HG02852 (cell line): ENCODE measurements around the gene ATG5.

ENCODE experiments used
- ATAC-seq: cut with Tn5 transposase; IDR thresholded peaks from one replicate; pipeline ENCODE4 v1.9.1; 2021; ENCODE audit warnings: mild to moderate bottlenecking, moderate library complexity; ENCODE audit not compliant: unreplicated experiment

ATG5 gene

DNA sequence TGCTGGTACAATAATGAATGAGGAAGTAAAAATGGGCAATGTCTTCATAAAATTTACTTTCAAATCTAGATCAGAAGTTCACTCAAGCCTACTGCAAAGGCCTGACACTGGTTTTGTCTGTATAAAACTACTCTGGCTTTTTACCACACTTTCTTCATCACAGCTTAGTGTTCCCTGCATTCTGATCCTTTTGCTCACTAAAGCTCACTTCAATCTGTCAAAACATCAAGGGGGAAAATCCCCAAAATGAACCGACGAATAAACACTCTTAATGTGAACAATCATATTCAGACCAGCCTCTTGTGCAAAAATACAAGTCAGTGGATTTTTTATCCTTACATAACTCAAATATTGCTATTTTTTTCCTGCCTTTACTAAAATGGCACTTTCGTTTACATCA, 140.9 kb downstream of the ATG5 start:
- ATAC-seq: no peak

DNA sequence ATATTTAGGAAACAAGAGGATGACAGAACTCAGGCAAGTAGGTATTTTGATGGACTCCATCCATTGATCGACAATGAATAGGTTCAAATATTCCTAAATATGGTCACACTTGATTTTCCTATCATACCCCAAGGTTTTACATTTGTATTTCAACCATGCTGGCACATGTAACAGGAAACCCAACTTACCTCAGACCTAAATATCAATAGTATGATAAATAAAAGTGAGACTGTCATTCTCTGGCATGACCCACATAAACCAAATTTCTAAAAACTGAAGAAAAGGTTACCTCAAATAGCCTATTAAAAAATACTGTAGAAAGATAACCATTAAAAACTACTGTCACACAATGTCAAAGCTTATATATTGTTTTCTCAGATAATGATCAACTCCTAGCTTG, 142.1 kb downstream of the ATG5 start:
- no peak for ATAC-seq

DNA sequence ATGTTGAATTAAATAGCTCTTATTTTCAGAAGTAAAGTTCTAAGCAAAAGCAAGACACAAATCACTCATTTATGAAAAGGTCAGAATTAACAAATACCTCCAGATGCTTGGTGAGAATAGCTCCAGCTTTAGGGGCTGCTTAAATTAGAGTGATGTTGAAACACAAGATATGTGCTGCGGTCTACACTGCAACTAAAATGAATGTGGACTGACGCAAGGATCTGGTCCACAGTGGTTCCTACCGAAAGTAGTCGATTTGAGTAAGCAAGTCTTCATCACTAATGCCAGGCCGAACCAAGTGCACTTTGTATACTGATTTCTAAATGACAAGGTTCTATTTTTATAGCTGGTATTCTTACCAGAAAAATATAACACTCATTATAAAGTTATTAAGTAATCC, 143.1 kb downstream of the ATG5 start:
- peak; percentile 81 for ATAC-seq

DNA sequence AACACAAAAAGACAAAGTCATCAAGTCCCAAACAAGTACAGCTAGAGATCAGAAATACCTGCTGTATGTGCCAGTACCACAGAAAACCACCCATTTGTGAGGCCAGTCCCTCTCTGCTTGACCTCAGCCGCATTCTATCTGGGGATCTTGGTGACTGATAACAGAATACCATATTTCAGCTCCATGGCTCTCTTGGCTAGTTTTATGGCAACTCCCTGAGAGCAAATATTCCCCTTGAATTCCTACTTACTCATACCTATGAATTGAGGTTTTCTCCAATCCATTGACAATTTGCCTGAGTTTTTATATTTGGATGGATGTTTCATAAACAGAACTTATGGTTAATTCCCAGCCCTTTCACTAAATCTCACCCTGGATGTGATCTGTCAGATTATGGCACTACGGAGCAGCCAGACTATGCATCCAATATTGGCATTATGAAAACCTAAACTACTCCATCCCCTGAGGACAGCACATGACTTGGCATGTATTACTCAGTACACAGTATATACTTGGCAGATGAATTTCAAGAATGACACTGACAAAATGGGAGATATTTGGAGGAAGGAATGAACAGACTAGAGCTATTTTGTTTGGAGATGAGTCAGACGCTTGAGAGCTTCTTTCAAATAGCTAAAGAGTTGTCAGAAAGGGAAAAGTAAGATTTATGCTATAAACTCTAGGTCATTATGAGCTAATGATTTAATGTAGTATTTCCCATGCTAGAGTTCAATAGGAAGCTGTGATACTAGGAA, 143.7 kb downstream of the ATG5 start:
- ATAC-seq: peak; percentile 52

DNA sequence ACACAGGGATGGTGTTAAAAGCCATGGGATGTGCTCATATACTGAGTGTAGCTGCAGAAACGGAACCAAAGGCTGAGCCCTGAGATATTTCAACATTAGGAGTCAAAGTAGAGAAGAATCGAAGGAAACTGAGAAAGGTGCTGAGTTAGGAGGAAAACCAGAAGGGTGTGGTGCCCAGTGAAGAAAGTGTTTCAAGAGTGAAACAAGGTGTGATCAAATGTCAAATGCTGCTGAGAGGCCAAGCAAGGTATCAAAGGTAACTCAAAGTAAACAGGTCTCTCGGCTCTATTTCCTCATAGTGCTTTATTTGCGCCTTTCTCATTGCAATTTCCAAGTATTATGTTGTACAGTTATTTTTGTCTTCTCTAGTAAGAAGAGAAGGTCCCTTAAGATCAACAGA, 145.4 kb downstream of the ATG5 start:
- ATAC-seq: no peak

DNA sequence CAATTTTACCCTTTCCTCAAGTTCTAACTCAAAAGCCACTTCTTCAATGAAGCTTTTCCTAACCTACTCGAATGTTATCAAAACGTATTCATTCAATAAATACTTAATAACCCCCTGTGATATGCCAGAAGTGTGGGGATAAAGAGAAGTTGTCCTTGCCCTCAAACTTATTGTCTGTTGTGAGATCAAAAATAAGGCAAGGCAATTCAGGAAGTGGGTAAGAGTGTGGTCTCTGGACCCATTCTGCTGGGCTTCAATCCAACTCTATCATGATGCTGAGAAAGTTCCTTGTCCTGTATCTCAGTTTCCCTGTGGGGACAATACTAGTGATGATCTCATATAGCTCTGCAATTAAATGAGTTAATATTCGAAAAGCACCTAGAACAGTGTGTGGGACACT, 146.7 kb downstream of the ATG5 start:
- ATAC-seq: no peak

DNA sequence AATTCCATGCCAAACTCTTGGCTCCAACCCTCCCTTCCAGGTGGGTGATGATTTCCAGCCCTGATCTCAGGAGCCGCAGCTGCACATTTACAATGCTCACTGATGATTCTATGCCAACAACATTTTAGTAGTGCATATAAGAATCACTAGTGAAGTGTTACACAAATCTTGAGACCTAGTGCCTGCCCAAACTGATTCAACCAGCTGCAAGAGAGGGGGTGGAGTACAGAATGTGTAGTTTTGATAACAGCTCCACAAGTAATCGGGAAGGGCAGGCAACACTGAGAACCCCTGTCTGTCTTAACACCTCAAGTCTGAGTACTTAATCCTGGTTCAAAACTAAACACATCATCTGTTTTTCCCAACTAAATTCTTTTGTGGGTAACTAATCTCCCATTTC, 147.8 kb downstream of the ATG5 start:
- ATAC-seq: no peak

DNA sequence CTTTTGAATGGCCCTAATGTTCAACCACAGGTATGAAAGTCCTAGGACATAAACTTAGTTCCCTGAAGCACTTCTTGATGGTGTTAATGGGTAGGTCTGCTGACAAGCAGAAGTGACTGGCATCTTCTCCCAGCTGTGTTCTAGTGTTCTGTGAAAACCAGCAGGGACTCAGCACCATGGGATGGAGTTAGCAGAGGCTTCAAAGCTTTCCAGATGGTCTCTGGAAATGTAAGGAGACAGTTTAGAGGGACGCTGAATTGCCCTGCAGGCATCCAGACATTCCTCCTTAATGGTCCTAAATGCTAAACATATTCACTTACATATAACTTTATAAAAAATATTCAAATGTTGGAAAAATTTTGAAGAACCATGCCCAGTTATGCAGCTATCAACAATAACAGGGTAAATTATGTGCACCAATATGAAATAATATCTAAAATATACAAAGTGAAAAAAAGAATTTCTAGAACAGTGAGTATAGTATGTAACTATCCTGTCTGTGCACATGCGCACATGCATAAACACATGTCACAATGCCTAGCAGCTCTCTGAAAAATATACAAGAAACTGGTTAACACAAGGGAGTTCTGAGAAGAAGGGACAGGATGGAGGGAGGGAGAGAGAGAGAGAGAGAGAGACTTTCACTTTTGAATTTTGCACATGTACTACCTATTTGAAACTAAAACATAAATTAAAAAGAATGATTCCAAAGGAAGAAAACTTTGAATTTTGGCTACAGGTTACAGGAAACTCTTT, 152.3 kb downstream of the ATG5 start:
- ATAC-seq: no peak

DNA sequence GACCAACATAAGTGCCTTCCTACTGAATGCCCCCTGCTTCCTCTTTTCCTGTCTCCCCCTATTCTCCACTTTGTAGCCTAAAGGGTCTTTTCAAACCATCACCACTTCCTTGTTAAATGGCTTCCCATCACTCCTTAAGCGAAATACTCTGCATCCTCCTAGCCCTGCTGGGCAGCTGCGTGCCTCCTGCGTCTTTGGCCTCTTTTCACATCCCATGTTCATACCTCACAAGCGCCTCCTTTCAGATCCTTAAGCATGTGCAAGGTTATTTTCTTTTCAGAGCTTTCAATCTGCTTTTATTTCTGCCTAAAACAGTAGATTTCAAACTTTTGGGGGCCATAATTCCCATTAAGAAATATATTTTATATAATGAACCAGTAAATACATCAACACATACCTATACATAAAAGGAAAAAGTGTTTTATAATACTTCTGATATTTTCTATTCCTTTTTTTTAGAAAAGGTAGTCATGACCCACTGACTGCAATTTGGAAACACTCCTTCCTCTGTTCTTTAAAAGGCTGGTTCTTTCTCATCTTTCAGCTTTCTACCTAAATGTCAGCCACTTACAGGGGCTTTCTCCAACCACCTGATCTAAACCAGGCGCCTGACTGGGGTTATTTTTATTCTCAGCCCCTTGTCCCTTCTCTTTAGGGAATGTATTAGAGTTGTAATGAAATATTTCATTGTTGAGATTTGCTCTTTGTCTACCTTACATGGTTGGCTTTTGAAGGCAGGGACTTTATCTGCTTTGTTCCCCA, 155.3 kb downstream of the ATG5 start:
- ATAC-seq: no peak

DNA sequence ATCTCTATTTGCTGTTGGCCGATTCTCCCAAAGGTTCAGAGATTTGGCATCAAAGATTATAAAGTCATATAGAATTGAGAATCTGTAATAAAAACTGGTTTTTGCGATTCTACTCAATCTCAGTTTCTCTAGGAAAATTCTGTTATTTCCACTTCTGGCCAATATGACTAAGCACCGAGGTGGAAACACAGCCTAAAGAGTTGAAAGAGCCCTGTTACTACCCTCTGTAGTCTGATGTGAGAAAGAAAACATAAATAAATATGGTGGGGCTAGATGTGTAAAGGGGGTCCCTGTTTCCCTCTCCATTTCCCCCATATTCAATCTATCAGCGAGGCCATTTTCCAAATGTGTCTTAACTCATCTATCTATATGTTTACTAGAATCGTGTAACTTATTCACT, 156.0 kb downstream of the ATG5 start:
- ATAC-seq: no peak

DNA sequence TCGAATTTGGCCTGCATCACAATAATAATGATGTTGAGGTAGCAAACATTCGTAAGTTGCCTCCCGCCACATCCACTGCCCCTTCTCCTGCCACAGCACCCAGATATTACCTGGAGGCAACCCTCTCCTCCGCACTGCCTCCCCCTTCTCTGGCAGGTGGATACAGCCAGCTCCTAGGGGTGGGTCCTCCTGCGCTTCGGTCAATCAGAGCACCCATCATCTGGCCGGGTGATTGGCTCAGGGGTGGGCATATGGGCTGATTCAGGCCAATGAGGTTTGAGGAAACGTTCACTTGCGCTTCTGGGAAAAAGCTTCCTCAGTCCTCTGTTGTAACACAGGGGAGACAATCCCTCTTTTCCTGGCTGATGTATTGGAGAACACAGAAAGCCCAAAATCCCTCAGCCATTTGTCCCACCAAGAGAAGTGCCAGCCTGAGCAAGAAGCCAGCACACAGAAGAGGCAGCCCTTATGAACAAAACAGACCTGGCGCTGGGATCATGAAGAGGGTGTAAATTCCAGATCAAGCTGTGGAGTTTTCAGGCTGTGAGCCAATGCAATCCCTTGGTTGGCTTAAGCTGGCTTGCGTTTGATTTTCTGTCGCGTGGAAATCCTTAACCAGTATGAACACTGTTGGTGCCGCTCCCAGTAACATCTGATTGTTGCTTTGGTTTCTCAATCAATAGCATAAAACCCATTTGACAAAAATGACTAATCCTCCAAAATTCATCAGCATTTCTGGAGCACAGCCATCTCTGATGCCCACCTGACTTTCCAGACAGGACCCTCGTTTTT, 157.3 kb downstream of the ATG5 start:
- no peak for ATAC-seq

DNA sequence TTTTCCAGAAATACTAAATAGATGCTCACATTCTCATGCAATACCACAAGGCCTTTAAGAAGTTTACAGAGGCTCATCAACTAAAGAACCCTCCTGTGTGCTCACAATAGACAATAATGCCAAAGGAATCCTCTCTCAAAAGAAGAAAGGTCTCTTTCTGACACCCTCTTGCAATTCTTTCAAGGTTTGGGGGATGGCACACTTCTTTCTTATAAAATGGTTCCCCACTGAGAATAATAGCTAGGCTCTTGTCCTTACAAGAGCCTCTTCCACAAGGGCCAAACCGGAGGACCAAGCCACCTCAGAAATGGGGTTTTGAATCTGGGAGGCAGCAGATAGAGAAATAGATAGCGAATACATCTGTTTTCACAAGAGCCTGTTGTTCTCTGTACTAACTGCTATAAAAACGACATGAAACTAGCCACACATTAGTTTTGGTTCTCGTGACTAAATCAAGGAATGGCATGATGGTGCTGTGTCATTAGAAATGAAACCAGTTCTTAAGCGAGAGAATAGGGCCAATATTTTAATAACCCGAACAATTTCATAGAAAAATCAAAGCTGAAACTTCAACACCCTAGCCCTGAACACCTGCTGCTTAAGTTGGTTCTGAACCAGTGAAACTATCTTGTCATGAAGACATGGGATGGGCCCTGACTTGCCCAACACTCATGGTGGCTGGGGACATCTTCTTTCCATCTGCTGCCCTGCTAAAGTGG, 158.3 kb downstream of the ATG5 start:
- peak; percentile 43 for ATAC-seq

DNA sequence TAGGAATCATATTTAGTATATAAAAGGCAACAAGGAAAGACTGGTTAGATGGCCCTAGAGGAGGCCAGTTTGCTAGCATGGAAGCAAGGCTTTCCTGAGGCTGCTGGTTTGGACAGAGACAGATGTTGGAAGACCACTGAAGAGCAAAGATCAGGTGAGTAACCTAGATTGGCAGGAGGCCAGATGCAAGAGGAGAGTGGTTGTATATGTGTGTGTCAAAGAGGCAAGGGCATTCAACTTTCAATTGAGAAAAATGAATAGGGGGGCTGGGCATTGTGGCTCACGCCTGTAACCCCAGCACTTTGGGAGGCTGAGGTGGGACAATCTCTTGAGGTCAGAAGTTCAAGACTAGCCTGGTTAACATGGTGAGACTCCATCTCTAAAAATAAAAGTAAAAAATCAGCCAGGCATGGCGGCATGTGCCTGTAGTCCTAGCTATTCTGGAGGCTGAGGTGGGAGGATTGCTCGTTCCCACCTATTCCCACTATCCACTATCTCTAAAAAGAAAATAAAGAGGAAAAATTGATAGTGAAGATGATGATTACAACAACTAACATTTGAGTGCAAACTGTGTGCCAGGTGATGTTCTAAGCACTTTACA, 159.6 kb downstream of the ATG5 start:
- ATAC-seq: no peak

DNA sequence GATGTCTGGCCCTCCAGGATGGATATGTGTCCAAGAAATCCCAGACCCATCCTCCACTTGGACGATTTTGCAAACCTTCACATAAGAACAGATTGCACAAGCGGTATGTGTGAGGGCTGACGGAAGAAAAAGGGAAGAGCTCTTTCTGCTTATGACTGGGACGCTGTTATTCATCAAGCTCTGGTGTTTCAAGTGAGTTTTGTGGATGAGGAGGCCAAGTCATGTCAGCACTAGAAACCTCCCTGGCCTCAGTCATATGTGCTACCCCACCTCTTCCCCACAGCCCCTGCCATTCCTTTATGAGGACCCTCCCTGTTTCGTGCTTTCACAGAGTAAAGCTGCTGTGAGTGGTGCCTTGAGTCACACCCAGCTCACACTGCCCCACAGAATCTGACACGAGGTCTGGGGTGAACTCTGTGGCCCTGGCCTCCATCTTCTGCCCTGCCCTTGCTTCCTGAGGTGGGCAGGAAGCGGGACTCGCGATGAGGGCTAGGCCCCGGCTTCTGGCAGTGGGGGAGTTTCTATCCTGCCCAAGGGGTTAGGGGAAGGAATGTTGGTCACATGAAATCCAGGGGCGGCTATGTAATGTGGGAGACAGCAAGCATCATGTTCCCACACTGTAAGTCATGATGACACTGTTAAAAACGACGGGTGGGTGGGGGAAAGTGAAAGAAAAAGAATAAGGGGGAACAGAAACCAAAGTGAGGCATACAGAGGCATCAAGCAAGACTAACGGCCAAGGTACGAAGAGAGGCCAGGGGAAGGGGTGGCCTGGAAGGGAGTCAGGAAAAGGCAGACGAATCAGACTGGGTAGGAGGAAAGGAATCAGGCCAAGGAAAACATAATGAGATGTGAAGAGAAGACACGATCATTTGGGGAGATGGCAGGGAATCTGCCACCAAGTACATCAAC, 161.3 kb downstream of the ATG5 start:
- ATAC-seq: peak; percentile 58

DNA sequence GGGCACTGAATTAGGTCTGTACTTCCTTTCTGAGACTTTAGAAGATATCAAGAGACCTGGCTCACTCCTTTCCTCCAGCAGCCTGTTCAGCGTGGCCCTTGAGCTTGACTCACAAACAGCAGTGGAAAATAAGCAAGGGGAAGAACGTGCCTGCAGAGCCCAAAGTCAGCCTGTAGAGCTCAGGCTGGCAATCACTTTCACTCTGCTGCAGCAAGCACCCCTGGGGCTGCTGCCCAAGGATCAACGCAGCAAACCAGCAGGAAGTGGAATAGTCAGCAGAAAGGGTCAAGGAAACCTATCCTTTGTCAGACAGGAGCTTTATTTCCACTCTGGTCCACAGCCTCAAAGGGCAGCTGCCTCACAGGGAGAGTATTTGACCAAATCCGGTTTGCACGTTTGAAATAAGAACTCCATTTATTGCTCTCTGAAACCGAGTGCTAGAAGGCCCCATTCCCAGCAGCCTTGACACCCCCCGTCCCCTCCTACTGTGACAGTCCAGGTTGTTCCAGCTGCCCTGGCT, 162.1 kb downstream of the ATG5 start:
- peak; percentile 14 for ATAC-seq

DNA sequence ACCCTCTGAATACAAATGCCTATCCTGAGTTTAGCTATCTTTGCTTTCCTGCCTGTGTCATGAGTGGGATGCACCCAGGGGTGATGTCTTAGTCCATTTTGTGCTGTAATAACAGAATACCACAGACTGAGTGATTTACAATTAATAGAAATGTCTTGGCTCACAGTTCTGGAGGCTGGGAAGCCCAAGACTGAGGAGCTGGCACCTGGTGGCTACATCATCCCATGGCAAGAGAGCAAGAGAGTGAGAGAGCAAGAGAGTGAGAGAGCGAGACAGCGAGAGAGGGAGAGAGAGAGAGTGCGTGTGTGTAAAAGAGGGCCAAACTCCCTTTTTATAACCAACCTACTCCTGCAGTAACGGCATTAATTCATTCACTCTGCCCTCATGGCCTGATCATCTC, 162.6 kb downstream of the ATG5 start:
- ATAC-seq: no peak

DNA sequence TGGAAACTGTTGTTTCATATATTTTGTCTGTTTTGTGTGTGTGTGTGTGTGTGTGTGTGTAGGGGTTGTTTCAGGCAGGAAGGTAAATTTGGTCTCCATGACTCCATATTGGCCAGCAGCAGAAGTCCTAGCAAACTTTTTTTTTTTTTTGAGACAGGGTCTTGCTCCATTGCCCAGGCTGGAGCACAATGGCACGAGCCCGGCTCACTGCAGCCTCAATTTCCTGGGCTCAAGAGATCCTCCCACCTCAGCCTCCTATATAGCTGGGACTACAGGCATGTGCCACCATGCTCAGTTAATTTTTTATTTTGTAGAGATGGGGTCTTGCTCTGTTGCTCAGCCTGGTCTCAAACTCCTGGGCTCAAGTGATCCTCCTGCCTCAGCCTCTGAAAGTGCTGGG, 163.7 kb downstream of the ATG5 start:
- ATAC-seq: no peak

DNA sequence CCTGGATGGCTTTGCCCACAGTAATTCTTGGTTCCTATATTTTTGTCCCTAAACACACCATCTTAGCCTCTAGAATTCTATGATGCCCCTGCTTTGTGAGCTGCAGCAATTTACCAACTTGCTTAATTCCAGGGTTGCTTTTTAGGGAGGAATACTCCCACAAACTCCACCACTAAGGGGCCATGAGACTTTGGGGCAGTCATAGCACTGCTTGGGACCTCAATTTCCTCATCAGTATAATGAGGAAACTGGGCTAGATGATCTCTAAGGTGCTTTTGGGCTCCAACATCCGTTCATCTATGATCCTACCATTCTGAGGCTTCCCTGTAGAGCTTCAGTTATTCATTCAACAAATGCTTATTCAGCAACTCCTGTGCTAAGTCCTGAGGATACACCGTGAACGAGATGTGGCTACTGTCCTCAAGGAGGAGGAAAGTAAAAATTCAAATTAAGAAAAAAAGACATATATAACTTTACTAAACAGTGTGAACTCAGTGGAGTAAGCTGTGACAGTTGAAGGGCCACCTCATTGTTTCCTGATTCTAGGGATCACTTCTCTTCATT, 164.2 kb downstream of the ATG5 start:
- no peak for ATAC-seq
